Measurements from ENCODE around the gene GRHL1. TPM values are rescaled to one million over a fixed set of nuclear protein-coding genes. Genes with fewer than 3 reads are reported as not detected.

GRHL1 gene
- total and polyA plus RNA-seq, 4 donors = 3.6 to 13.7 (median 6.1) TPM

GRCh38 chr2:10002681-10003080, 51.2 kb downstream of the GRHL1 start:
- Histone ChIP-seq H3K36me3 (ENCODE audit: control insufficient read depth in 4 of 4, insufficient read depth in 3 of 4, low read depth in 1 of 4, low read length in 3 of 4) (peaks cover 2 to 12% (median 5%) of the 10 kb centered on the region in 4 donors), H3K27ac (ENCODE audit: low read depth in 1 of 2, low read length in 2 of 2) (no peak overlapping the region), H3K4me1 (ENCODE audit: control insufficient read depth in 4 of 4, insufficient read depth in 4 of 4, low read length in 3 of 4) (peaks cover 4 to 8% (median 6%) of the 10 kb centered on the region in 4 donors), H3K27me3 (ENCODE audit: control insufficient read depth in 4 of 4, insufficient read depth in 4 of 4, low read length in 3 of 4) (no peaks in the 10 kb centered on the region), H3K9me3 (ENCODE audit: control insufficient read depth in 4 of 4, low read length in 3 of 4) (no peaks in the 10 kb centered on the region), H3K9ac (ENCODE audit: low read depth in 1 of 2, low read length in 2 of 2) (no peak overlapping the region), H3K4me3 (ENCODE audit: low read depth in 1 of 3, low read length in 3 of 3) (no peak overlapping the region)
- TF ChIP-seq RXRA (IDR thresholded peaks at IDR 0.05) (no peak), ZBTB33 (IDR thresholded peaks at IDR 0.05) (no peak), ATF3 (IDR thresholded peaks at IDR 0.05) (no peak), JUND (IDR thresholded peaks at IDR 0.05) (no peak), RAD21 (IDR thresholded peaks at IDR 0.05) (no peak), REST (IDR thresholded peaks at IDR 0.05) (no peak), FOXA1 (IDR thresholded peaks at IDR 0.05) (no peak), SP1 (IDR thresholded peaks at IDR 0.05) (no peak), EGR1 (IDR thresholded peaks at IDR 0.05; ENCODE audit: low read depth in 2 of 2) (no peak), HNF4G (IDR thresholded peaks at IDR 0.05) (no peak), YY1 (IDR thresholded peaks at IDR 0.05) (no peak), GABPA (IDR thresholded peaks at IDR 0.05 in 1 of 2, conservative IDR thresholded peaks at IDR 0.05 in 1 of 2) (no peak), FOXA2 (IDR thresholded peaks at IDR 0.05) (no peak), TAF1 (conservative IDR thresholded peaks at IDR 0.05) (no peak)
- no peak for DNase-seq (ENCODE audit: low spot score)
- WGBS = 96% methylated on average over 9 of the region's 9 CpGs

GRCh38 chr2:10003206-10004125, 52.0 kb downstream of the GRHL1 start:
- no peak overlapping the region for H3K4me3 ChIP-seq (ENCODE audit: low read depth in 1 of 3, low read length in 3 of 3)
- H3K27ac ChIP-seq (ENCODE audit: low read depth in 1 of 2, low read length in 2 of 2) = no peak overlapping the region
- DNase-seq (ENCODE audit: low spot score) = no peak
- H3K9me3 ChIP-seq (ENCODE audit: control insufficient read depth in 4 of 4, low read length in 3 of 4) = no peaks in the 10 kb centered on the region
- no peaks in the 10 kb centered on the region for H3K27me3 ChIP-seq (ENCODE audit: control insufficient read depth in 4 of 4, insufficient read depth in 4 of 4, low read length in 3 of 4)
- TF ChIP-seq SP1 (IDR thresholded peaks at IDR 0.05) (peak; percentile 38), NR2F2 (IDR thresholded peaks at IDR 0.05) (no peak), HNF4A (conservative IDR thresholded peaks at IDR 0.05) (peak in 1 of 2 donors; percentile 47), EGR1 (IDR thresholded peaks at IDR 0.05; ENCODE audit: low read depth in 2 of 2) (no peak), RXRA (IDR thresholded peaks at IDR 0.05) (peak; percentile 40 to 84)
- H3K36me3 ChIP-seq (ENCODE audit: control insufficient read depth in 4 of 4, insufficient read depth in 3 of 4, low read depth in 1 of 4, low read length in 3 of 4) = peaks cover 2 to 12% (median 5%) of the 10 kb centered on the region in 4 donors
- peaks cover 4 to 13% (median 13%) of the 10 kb centered on the region in 4 donors for H3K4me1 ChIP-seq (ENCODE audit: control insufficient read depth in 4 of 4, insufficient read depth in 4 of 4, low read length in 3 of 4)
- no peak overlapping the region for H3K9ac ChIP-seq (ENCODE audit: low read depth in 1 of 2, low read length in 2 of 2)
- WGBS = 90% methylated on average over 20 of the region's 20 CpGs

All from liver (tissue), 9 donors.